ENCODE measurements around the gene AKAP8L. TPM values are rescaled to one million over a fixed set of nuclear protein-coding genes. Genes with fewer than 3 reads are reported as not detected.

The AKAP8L gene
- total RNA-seq, 1 experiment from 2014 or later, result 132 TPM

DNA sequence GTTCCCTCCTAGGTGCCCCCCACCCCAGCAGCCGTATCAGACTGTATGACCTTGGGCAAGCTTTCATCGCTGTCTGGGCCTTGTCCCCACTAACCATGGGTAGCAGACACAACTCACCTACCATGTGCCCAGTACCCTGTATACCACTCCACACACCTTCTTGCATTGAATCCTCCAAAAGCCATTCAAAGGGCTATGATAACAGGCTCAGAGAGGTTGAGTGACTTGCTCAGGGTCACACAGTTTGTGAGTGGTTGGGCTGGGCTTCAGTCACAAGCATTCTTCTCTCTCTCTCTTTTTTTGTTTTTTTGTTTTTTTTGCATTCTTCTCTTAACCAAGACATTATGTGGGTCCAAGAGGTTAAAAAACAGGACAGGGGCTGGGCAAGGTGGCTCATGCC lies 42.9 kb upstream of the AKAP8L start:
- Histone ChIP-seq H3K9me3 (ENCODE audit: low read depth, low read length, poor library complexity, severe bottlenecking) (no peaks in the 10 kb centered on the region), H3K27me3 (replicated peaks; ENCODE audit: insufficient read depth, low read depth, low read length, poor library complexity) (no peaks in the 10 kb centered on the region), H3K36me3 (ENCODE audit: insufficient read depth, low read length, poor library complexity, severe bottlenecking) (no peaks in the 10 kb centered on the region), H3K27ac (ENCODE audit: low read depth, low read length, poor library complexity, severe bottlenecking) (no peak overlapping the region), H3K4me1 (ENCODE audit: insufficient read depth, low read length, poor library complexity, severe bottlenecking) (peaks cover 13% of the 10 kb centered on the region), H3K4me3 (ENCODE audit: low read depth, low read length, poor library complexity, severe bottlenecking) (no peak overlapping the region)
- CTCF ChIA-PET, result no interaction called here
- no peak for DNase-seq (ENCODE audit: low spot score)
- POLR2A ChIA-PET (ENCODE audit: low non-redundant PET), result no interaction called here
- no TSS peak for BruUV-seq (replicated peaks)
- TF ChIP-seq, protein P1, sequence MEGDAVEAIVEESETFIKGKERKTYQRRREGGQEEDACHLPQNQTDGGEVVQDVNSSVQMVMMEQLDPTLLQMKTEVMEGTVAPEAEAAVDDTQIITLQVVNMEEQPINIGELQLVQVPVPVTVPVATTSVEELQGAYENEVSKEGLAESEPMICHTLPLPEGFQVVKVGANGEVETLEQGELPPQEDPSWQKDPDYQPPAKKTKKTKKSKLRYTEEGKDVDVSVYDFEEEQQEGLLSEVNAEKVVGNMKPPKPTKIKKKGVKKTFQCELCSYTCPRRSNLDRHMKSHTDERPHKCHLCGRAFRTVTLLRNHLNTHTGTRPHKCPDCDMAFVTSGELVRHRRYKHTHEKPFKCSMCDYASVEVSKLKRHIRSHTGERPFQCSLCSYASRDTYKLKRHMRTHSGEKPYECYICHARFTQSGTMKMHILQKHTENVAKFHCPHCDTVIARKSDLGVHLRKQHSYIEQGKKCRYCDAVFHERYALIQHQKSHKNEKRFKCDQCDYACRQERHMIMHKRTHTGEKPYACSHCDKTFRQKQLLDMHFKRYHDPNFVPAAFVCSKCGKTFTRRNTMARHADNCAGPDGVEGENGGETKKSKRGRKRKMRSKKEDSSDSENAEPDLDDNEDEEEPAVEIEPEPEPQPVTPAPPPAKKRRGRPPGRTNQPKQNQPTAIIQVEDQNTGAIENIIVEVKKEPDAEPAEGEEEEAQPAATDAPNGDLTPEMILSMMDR (conservative IDR thresholded peaks at IDR 0.05; ENCODE audit: low read depth, low read length), result no peak
- no peak for TF ChIP-seq EZH2 (IDR thresholded peaks at IDR 0.05; ENCODE audit: borderline replicate concordance, low read depth, low read length, poor library complexity, severe bottlenecking)
- intact Hi-C loops (cut with micrococcal nuclease; ENCODE audit: unreplicated experiment), result no loop called here

DNA sequence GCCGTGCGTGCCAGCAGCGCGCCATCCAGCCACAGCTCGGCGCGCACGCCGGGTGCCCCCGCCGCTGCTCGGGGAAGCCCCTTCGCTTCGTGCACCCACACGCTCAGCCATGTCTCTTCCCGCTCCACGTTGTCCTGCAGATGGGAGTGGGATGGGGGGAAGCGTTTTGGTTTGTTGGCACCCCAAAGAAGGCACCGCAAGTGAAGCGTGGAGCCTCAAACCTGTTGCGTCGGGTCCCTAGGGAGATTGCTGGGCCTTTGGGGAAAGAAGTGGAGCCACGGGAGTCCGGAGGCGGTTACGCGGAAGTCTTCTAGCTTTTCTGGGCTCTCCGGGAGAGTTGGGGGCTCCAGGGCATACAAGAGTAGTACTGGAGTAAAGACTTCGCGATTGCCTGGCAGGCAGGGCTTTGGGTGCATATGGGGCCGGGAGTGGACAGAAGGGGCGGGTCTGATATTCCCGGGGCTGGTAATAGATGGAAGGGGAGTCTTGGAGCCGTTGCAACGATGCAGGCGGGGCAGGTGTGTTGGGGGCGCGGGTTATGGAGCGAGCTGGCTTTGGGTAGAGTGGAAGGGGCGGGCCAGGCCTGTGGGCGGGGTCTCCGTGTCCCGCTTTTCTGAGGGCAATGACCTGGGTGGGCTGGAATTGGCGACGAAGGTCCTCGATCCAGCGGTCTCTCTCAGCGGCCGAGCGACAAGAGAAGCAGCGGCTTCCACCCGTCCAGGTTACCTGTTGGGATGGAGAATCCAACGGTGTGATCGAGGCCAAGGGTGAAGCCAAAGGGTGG lies 39.1 kb upstream of the AKAP8L start:
- peak; percentile 39 for DNase-seq (ENCODE audit: low spot score)
- Histone ChIP-seq H3K4me3 (ENCODE audit: low read depth, low read length, poor library complexity, severe bottlenecking) (no peak overlapping the region), H3K27me3 (replicated peaks; ENCODE audit: insufficient read depth, low read depth, low read length, poor library complexity) (no peaks in the 10 kb centered on the region), H3K27ac (ENCODE audit: low read depth, low read length, poor library complexity, severe bottlenecking) (no peak overlapping the region), H3K9me3 (ENCODE audit: low read depth, low read length, poor library complexity, severe bottlenecking) (no peaks in the 10 kb centered on the region), H3K4me1 (ENCODE audit: insufficient read depth, low read length, poor library complexity, severe bottlenecking) (peaks cover 19% of the 10 kb centered on the region), H3K36me3 (ENCODE audit: insufficient read depth, low read length, poor library complexity, severe bottlenecking) (no peaks in the 10 kb centered on the region)
- POLR2A ChIA-PET (ENCODE audit: low non-redundant PET), result interaction anchor here (0.5 kb wide), 1 partner anchor 98 kb away, joined by 3 read pairs; no protein-coding TSS in a partner anchor
- intact Hi-C loops (cut with micrococcal nuclease; ENCODE audit: unreplicated experiment), result no loop called here
- TF ChIP-seq, protein P1 (conservative IDR thresholded peaks at IDR 0.05; ENCODE audit: low read depth, low read length), result no peak
- no peak for TF ChIP-seq EZH2 (IDR thresholded peaks at IDR 0.05; ENCODE audit: borderline replicate concordance, low read depth, low read length, poor library complexity, severe bottlenecking)
- BruUV-seq (replicated peaks), result no TSS peak
- CTCF ChIA-PET, result no interaction called here

DNA sequence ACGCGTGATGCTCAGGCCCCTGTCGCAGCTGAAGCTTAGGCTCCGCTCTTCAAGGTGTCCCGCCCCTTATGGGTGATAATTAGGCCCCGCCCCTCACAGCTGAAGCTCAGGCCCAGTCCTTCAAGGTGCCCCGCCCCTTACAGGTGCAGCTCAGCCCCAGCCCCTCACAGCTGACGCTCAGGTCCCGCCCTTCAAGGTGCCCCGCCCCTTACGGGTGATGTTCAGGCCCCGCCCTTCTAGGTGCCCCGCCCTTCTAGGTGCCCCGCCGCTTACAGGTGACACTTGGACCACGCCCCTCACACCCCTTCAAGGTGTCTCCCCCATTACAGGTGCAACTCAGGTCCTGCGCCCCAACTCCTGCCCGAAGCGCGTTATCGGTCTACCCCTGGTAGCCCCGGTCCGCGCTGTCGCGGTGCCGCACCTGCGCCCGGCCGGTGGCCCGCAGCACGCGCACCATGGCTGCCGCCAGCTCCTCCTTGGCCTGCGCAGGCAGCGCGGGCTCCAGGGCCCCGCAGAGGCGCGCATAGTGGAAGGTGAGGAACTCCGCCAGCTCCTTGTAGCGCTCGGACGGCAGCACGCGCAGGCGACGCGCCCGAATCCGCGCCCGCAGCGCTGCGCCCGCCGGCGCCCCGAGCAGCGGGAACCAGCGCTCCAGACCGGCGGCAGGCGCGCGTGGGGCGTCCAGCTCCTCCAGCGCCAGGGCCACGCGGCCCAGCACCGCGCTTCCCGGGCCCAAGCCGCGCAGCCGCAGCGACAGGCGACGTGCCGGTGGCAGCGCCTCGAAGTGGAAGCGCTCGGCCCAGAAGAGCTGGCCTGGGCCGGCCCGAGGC lies 38.3 kb upstream of the AKAP8L start:
- Histone ChIP-seq H3K27me3 (replicated peaks; ENCODE audit: insufficient read depth, low read depth, low read length, poor library complexity) (no peaks in the 10 kb centered on the region), H3K4me3 (ENCODE audit: low read depth, low read length, poor library complexity, severe bottlenecking) (peak overlapping the region; percentile 28), H3K9me3 (ENCODE audit: low read depth, low read length, poor library complexity, severe bottlenecking) (no peaks in the 10 kb centered on the region), H3K36me3 (ENCODE audit: insufficient read depth, low read length, poor library complexity, severe bottlenecking) (no peaks in the 10 kb centered on the region), H3K27ac (ENCODE audit: low read depth, low read length, poor library complexity, severe bottlenecking) (no peak overlapping the region), H3K4me1 (ENCODE audit: insufficient read depth, low read length, poor library complexity, severe bottlenecking) (peaks cover 22% of the 10 kb centered on the region)
- BruUV-seq (replicated peaks), result no TSS peak
- ChIA-PET CTCF (no interaction called here), POLR2A (ENCODE audit: low non-redundant PET) (interaction anchor here (0.6 kb wide), 1 partner anchor 107 kb away, joined by 3 read pairs; no protein-coding TSS in a partner anchor)
- no peak for TF ChIP-seq EZH2 (IDR thresholded peaks at IDR 0.05; ENCODE audit: borderline replicate concordance, low read depth, low read length, poor library complexity, severe bottlenecking)
- TF ChIP-seq, protein P1 (conservative IDR thresholded peaks at IDR 0.05; ENCODE audit: low read depth, low read length), result no peak
- peak; percentile 54 for DNase-seq (ENCODE audit: low spot score)
- intact Hi-C loops (cut with micrococcal nuclease; ENCODE audit: unreplicated experiment), result no loop called here
